Ramos (cell line): ENCODE measurements around the gene CLDN20.
"Not testable (repeated sequence)": the region's sequence is repeated elsewhere in the genome, so short reads cannot be mapped to it uniquely, and the experiment has no call there.

ENCODE experiments used
- in situ Hi-C: fragments of 300-500 bp; cut with MboI; formaldehyde crosslinking; loops from one replicate; pipeline ENCODE4 v1.14.3; 2022; ENCODE audit warnings: low sequenced_read_pairs; ENCODE audit not compliant: unreplicated experiment

CLDN20 gene

GRCh38 chr6:155263373-155264063 lies at the start of gene CLDN20:
Gene CLDN20, plus strand, starts transcription at chr6:155264013. Its CDS starts 11,707 bp downstream, at chr6:155275720.
- in situ Hi-C loops, result no loop called here

- in situ Hi-C loops, result no loop called here
Observed at GRCh38 chr6:155215906-155216305, 47.9 kb upstream of the CLDN20 start.

GRCh38 chr6:155216312-155217046 lies 47.3 kb upstream of the CLDN20 start:
- in situ Hi-C loops, result no loop called here

GRCh38 chr6:155218711-155219110 lies 45.1 kb upstream of the CLDN20 start:
- in situ Hi-C loops, result not testable (repeated sequence)

DNA sequence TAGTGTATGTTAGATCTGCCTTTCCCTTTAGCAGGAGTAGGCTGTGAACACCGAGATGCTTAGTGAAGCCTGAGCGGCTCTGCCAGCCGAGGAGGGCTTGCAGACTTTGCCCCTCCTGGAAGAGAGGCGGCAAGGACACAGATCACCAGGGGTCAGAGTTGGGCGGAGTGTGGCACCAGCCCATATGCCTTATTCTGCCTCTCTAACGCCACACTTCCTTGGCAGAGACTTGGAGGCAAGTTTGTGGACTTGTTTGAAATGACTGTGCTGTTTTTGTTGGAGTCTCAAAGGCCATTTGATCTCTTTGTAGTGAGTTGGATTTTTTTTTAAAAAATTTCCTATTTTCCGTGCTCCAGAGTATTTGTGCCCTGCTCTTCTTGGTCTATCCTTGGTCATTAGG lies 44.5 kb upstream of the CLDN20 start:
- in situ Hi-C loops, result no loop called here

- in situ Hi-C loops, result no loop called here
Observed at GRCh38 chr6:155219858-155220301, 43.9 kb upstream of the CLDN20 start.

DNA sequence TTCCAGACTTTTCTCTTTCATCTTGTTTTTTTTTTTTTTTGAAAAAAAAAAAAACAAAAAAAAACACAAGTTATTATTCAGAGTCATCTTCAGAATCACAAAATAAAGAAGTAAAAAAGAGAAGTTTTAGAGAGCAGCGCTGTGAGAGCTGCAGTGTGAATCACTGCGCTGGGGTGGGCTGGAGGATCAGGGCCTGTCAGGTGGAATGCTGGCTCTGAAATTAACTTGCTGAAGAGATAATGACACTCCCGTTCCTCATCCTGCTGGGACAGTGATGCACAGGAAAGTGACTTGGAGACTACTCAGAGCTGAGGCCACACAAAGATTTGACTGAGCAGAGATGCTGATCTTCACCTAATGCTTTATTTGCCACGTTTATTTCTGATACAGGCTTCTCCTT lies 42.7 kb upstream of the CLDN20 start:
- in situ Hi-C loops, result no loop called here

DNA sequence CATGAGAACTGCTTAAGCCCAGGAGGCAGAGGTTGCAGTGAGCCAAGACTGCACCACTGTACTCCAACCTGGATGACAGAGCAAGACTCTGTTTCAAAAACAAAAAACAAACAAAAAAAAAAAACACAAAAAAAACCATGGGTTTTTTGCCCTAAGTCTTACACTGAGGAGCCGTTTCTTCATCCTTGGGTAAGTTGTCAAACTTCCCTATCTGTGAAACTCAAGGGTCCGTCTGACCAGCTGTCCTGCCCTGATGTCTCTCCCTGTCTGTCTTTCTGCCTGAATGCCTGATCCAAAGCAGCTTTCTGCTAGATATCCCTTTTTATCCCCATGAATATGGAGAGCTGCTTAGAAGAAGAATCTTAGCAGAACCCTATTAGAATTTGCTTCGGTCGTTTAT lies 41.3 kb upstream of the CLDN20 start:
- in situ Hi-C loops, result no loop called here

DNA sequence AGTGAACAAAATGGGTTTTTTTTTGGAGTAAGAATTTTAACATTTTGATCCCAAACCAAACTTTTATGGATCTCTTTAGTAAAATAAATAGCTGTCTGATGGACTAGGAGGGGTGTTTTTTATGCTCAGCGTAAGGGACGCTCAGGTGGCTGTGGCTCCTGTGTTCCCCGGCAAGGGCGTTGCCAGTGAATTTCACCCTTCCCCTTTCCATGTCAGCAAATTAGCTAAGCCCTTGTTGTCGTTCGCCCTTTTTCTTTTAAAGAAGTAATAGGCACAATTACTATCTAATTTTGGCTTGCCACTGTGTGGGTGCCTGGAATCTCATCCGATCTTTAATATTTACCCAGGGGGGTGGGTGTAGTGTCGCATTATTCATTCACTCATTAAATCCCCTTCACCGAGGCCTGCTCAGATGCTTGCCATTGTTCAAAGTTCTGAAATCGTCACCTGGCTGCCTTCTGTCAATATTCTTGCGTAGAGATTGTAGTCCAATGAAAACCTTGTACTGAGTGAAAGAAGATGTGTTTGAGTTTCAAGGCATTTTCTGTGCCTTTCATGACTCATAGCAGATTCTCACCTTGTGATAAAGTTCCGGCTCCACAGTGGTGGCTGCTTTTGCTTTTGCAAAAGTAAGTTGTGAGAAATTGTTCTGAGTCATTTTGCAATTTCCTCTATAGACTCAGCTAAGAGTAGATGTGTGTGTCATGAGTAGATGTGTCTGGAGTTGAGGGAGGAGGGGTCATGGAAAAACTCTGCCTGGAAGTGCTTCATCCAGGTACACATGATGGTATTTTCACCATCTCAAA lies 40.0 kb upstream of the CLDN20 start:
- in situ Hi-C loops, result no loop called here

DNA sequence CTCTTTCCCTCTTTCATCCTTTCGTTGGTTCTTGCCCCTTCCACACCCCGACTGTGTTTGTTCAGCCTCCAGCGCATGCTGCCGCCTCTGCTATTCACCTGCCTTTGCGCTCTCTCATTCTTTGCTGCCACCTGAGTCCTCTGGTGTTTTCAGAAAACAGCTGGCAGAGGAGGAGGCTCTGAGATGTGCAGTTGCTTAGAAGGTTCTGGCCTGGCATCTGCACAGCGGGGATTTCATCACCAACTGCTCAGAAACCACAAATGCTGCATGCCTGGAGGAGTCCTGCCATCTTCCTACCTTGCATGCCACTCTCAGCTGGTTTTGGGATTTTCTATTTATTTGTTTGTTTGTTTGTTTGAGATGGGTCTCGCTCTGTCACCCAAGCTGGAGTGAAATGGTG lies 39.2 kb upstream of the CLDN20 start:
- in situ Hi-C loops, result no loop called here

DNA sequence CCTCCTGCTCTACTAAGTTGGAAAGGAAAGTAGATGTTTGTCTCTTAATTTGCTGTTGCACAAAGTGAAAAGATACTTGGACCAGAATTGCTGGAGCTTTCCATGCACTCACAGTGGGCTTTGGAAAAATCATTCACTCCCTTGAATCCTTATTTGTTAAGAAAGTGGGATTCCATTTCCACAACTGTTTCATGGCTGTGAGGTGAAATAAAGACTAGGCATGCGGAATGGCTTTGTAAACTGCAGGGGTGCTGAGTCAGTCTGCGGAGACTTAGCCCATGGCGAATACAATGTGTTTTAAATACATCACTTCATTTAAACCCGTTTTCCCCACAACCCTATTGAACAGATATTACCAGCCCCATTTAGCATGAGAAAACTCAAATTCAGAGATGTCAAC lies 36.8 kb upstream of the CLDN20 start:
- in situ Hi-C loops, result no loop called here

- in situ Hi-C loops, result no loop called here
Observed at GRCh38 chr6:155228546-155229166, 35.2 kb upstream of the CLDN20 start.

DNA sequence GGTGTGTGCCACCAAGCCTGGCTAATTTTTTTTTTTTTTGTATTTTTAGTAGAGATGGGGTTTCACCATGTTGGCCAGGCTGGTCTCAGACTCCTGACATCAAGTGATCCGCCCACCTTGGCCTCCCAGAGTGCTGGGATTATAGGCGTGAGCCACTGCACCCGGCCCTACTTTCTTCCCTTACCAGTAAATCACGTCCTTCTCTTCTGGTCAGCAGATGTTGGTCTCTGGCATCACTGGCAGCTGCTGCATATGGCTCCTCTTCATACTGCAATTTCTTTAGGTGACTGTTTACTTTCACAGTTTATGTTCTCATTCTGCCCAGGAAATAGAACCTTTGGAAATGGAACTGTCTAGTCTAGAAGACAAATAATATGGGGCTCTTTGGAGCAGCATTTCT lies 32.8 kb upstream of the CLDN20 start:
- in situ Hi-C loops, result not testable (repeated sequence)

- in situ Hi-C loops, result no loop called here
Observed at GRCh38 chr6:155232848-155233247, 31.0 kb upstream of the CLDN20 start.

DNA sequence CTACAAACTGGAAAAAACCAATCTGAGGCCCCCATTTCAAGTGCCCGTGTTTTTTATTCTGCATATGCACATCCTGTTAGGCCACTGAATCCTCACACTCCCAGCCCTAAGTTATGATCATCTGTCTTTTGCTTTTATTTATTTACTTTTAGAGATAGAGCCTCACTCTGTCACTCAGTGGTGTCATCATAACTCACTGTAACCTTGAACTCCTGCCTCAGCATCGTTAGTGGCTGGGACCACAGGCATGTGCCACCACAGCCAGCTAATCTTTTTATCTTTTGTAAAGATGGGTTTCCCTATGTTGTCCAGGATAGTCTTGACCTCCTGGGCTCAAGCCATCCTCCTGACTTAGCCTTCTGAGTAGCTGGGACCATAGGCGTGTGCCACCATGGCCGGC lies 29.6 kb upstream of the CLDN20 start:
- in situ Hi-C loops, result no loop called here

DNA sequence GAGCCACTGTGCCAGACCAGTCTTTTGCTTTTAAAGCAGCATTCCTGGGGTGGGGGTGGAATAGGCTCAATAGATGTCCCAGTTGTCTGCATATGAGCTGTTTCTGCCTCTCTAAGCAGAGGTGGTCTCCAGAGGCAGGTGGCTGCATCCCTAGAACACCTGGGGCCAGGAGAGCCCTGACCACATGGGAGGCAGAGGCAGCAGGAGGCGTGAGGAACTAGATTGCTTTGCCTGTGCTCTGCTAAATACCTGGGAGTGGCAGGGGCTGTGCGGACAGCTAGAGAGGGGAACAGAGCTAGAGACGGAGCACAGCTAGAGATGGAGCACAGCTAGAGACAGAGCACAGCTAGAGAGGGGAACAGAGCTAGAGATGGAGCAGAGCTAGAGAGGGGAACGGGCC lies 29.1 kb upstream of the CLDN20 start:
- in situ Hi-C loops, result no loop called here

GRCh38 chr6:155235087-155235486 lies 28.7 kb upstream of the CLDN20 start:
- in situ Hi-C loops, result no loop called here

DNA sequence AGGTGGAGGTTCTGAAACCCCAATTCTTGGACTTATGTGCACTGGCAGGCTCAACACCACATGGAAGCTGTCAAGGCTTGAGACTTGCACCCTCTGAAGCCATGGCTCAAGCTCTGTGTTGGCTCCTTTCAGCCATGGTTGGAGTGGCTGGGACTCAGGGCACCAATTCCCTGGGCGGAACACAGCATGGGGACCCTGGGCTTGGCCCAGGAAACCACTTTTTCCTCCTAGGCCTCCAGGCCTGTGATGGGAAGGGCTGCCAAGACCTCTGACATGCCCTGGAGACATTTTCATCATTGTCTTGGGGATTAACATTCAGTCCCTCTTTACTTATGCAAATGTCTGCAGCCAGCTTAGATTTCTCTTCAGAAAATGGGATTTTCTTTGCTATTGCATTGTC lies 26.2 kb upstream of the CLDN20 start:
- in situ Hi-C loops, result no loop called here

DNA sequence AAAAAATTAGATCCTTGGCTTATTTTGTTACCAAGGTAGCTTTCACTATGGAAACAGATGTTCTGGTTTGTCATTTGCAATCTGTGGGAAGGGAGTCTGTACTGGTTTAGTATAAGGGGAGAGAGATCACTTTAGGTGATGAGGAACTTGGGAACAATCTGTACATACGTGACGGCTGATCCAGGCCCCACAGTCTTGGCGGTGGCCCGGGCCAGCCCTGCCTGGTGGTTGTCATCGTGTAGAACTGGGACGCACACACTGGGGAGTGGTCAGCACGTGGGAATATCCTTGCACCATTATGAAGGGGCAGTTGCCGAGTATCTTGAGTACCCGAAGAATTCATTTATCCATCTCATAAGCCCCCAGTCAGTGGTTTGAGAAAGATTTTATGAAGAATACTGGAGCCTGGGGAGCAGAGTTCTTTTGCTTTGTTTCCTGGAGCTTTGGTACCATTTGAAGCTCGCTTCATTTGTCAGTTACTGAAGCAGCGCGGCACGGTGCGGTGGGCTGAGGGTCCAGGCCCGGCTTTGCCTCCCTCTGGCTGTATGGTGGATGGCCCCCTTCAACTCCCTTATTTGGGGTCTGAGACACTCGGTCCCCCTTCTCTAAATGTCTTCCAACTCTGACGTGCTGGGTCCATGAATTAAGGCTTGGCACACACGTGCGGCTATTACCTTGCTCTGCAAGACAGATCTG lies 22.8 kb upstream of the CLDN20 start:
- in situ Hi-C loops, result no loop called here

GRCh38 chr6:155241966-155242365 lies 21.8 kb upstream of the CLDN20 start:
- in situ Hi-C loops, result no loop called here
